ENCODE measurements around the gene LYZL2. TPM values are rescaled to one million over a fixed set of nuclear protein-coding genes. Genes with fewer than 3 reads are reported as not detected.
"Not testable (repeated sequence)": the region's sequence is repeated elsewhere in the genome, so short reads cannot be mapped to it uniquely, and the experiment has no call there.

LYZL2 gene
- total RNA-seq, 1 experiment from 2014 or later, result not detected

DNA sequence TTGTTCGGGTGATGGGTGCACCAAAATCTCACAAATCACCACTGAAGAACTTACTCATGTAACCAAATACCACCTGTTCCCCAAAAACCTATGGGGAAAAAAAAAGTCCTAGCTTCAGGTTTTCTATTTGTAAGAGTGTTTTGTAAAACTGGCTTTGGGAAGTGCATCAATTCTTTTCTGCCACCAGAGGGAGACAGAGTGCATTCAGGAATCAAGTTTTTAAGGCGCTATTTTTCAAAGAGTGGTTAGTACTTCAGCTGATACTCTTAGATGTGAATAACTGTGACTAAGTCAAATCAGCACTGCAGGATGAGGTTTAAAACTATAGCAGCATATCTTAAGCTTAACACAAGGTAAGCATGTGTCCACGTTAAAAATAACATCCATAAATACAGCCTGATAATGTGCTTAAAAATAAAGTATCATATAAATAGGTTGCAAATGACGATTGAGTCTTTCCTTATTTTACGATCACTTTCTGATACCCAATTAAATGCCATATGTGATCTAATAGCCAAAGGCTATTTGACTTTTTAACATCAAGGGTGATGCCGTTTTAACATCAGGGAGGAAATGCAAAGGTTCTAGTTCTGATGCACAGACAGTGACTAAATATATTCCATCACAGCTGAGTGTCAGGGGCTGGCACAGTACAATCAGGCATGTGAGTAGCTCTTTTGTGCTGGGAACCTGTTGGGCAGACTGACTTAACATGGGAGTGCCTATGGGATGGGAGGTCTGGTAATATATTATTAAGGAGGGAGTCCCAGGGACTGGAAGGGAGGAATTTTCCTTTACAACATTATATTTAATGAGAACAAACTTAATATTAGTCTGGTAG is 10.6 kb upstream of the LYZL2 start:
- DNase-seq (ENCODE audit: low read depth), result peak; percentile 38

DNA sequence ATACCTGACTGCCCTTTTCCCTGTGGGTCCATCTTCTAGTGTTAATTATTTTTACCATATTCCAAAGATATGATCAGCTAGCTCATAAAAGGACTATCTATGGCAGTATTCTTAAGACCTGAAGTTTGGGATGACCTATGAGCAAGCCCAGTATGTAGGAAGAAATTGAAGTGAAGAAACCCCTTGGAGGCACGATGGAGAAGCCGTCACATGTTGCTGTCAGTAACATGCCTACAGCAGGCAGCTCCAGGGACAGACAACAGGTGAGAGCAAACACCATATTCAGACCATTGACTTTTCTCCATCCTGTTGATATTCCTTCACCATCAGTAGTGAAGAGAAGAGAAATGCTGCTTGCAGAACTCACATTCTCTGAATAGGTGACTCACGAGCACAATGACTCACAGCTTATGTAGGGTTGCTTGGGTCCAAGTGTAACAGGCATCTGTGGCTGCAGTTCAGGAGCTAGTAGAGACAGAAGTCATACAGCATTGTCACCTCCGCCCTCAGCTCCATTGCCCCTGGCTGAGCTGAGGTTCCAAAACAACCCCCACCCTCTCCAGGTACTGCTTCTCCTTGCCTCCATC is 8.4 kb upstream of the LYZL2 start:
- peak; percentile 84 for DNase-seq (ENCODE audit: low read depth)

DNA sequence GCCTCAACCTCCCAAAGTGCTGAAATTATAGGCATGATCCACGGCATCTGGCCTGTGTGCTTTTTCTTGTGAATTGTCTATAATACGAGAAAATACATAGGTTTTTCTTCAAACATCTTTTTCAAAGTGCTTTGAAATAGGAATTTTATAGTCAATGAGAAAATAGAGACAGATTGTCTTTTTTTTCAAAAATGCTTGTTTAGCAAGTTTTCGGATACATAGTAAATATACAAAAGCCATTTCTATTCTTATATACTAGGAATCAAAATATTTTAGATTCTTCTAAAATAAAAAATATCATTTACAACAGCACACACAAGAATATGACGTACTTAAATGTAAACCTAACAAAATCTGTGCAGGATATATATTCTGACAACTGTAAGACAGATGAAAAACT is 1.6 kb upstream of the LYZL2 start:
- DNase-seq (ENCODE audit: low read depth), result no peak

DNA sequence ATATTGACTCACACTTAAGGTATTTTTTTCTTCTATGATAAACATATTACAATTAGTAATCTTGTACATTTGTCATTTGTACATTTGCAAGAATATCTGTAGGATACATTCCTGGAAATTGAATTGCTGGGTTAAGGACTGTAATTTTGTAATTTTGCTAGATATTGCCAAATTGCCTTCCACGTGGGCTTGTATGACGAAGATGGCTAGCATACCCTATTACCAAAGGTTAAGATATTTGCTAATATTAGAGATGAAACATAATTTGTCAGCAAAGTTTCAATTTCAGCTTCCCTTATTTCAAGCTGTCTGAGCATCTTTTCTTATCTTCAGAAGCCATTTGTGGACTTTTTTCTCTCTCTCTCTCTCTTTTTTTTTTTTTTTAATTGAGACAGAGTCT is 1.0 kb upstream of the LYZL2 start:
- no peak for DNase-seq (ENCODE audit: low read depth)

DNA sequence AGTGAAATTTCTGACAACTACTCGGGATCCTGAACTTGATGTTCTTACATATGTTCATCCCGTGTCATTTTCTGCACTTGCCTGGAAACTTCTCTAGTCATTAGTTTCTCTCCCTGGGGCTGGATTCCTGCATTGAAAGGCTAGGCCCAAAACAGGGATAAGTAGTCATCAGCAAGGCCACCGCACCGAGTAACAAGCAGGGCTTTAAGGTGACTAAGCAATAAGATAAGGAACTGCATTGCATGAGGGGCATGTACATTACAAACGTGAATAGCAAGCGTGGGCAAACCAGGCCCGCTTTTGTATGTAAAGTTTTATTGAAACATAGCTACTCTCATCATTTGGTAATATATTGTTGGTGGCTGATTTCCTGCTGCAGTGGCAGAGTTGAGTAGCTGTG is 977 bp downstream of the LYZL2 start:
- DNase-seq (ENCODE audit: low read depth), result not testable (repeated sequence)

DNA sequence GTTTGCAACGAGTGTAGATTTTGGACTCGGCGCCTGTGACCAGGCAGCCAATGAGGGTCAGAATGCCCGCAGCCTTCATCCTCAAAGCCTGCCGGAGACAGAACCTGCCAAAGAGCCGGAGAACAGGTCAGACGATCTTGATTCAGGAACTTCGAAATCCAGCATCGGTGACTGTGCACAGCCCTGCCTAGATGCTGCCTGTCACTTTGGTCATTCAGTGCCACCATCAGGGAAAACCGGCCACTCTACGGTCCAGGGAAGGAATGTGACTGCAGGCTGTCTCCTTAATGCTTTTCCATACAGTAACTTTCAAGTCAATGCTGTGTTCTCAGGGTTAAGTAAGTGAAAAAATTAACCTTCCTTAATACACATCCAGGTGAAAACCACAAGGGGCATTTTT is 2.7 kb downstream of the LYZL2 start:
- DNase-seq (ENCODE audit: low read depth), result not testable (repeated sequence)

DNA sequence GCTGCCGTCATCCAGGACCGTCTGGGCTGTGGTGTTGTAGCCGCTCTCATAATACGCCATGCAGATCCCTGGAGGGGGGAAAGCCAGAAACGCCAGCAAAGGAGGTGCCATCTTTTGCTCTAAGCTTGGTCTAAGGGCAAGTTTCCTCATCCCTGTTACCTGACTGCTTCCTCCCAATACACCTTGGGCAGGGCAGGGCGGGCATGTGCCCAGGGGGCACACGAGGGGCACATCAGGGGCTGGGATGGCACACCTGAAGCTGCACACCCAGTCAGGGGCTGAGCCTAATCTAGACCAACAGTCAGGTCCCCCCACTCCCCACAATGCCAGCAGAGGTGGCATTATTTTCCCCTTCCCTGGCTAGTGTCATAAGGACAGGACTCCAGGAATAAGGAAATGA is 3.4 kb downstream of the LYZL2 start:
- not testable (repeated sequence) for DNase-seq (ENCODE audit: low read depth)

DNA sequence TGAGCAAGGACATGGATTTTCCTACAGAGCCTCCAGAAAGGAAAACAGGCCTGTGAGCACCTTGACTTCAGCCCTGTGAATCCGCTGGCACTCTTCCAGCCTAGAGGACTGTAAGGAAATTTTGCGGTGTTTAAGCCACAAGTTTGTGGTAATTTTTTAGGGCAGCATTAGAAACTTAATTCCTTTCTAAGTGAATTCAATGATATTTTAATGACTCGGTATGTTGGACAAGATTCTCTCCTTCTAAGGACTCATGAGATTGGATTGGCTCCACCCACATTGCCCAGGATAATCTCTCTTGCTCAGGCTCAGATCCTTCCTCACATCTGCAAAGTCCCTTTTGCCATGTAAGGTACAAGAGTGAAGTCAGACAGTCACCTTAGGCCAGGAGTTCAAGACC is 4.5 kb downstream of the LYZL2 start:
- DNase-seq (ENCODE audit: low read depth), result no peak

DNA sequence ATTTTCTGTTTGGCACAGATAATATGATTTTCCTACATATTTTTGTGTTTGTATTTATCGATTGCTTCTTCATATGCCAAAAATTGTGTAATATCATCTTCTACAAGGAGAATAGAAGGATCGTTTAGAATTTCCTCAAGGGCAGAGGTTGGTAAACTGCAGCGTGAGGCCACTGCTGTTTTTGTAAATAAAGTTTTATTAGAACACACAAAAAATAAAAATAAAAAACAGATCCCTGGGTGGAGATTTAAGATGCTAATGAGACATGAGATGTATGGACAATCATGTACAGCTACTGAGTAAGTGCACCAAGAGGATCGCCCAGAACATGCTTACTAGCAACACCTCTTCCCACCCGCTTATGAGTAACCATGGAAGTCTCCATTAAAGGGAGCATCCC is 9.6 kb downstream of the LYZL2 start:
- no peak for DNase-seq (ENCODE audit: low read depth)

DNA sequence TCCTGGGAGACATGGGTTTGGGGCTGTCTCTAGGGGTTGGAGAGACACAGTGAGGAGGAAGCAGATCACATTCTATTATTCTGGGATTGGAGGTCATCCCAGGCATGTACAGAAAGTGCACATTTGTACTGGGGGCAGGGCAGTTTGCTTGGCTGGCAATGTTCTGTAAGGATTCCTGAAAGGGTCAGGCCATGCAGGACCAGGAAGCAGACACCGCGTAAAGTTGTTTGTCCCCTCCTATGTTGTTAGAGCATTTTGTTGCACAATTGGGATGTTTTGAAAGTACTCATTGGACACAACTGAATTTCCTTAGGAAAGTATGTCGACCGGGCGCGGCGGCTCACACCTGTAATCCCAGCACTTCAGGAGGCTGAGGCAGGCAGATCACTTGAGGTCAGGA is 12.5 kb downstream of the LYZL2 start:
- DNase-seq (ENCODE audit: low read depth), result no peak

DNA sequence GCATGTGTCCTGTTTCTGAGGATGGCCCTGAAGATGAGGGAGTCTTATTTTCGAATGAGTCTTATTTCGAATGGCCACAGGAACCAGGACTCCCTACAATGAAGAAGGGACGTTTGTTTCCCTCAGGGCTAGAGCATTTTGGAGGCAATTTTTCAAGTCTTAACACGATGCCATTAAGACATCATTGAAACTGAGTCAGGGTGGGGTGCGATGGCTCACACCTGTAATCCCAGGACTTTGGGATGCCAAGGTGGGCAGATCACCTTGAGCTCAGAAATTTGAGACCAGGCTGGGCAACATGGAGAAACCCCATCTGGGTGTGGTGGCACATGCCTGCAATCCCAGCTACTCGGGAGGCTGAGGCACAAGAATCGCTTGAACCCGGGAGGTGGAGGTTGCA is 18.5 kb downstream of the LYZL2 start:
- not testable (repeated sequence) for DNase-seq (ENCODE audit: low read depth)

DNA sequence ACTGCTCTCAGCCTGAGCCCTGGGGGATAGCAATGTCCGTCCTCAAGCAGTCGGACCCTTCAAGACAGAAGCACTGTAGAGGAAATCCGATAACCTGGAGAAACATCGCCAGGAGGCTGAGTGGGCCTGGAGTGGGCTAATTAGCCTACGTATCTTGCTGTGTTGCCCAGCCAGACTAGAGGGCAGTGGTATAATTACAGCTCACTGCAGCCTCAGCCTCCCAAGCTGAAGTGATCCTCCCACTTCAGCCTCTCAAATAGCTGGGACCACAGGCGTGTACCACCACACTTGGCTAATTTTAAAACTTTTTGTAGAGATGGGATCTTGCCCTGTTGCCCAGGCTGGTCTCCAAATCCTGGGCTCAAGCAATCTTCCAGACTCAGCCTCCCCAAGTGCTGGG is 21.7 kb downstream of the LYZL2 start:
- no peak for DNase-seq (ENCODE audit: low read depth)

DNA sequence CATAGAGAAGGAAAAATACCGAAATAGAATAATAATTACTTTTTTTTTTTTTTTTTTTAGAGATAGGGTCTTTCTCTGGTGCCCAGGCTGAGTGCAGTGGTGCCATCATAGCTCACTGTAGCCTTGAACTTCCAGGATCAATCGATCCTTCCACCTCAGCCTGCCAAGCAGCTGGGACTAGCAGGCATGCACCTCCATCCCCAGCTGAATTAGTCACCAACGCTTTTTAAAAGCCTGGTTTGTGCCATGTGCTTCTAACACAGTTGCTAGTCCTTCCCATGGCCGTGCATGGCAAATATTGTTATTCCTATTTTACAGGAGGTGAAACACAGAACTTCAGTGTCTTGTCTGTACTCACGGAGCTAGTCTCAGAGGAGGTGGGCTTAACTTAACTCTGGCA is 23.2 kb downstream of the LYZL2 start:
- DNase-seq (ENCODE audit: low read depth), result peak; percentile 19

DNA sequence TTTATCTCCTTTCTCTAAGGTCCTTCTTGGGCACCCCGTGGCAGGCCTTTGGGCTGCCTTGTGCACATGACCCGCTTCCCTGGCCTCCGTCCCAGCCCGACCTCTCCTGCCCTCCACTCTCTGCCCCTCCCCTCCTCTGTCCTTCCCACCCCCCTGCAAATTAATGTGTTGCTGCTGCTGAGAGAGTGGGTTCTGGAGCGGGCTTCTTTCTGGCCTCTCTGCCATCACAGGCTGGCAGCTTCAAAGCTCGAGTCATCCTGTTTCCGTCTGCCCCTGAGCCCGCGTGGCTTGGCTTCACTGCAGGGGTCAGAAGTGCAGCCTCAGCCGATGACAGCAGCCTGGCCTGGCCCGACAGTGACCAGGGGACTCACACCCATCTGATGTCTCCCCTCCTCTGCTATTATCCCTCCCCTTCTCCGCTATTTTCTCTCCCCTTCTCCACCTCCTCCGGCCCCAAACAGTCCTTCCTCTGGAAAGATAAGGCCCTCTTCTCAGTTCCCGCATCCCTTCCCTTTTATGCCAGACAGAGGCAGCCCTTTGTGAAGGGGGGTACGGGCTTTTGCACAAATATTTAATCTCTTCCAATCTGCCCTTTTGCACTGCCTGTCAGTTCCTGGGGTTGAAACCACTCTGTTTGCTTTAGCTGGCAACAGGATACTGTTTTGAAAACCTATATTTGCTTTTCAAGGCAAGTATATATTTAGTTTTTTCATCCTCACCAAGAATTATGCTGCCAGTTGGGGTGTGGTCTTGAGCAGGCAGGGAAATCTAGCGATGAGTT is 24.0 kb downstream of the LYZL2 start:
- DNase-seq (ENCODE audit: low read depth), result not testable (repeated sequence)

DNA sequence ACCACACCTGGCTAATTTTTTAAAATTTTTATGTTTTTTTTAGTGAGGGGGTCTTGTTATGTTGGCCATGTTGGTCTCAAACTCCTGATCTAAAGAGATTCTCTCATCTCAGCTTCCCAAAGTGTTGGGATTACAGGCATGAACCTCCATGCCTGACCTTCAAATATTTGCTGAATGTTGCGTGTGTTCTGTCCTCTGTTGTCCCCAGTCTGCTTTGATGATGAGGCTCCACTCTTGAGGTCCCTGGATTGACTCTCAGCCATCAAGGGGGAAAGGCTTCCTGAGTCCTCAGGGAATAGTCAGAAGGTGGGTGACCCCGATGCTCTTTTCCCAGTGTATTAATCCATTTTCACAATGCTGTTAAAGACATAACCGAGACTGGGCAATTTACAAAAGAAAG is 26.0 kb downstream of the LYZL2 start:
- no peak for DNase-seq (ENCODE audit: low read depth)

DNA sequence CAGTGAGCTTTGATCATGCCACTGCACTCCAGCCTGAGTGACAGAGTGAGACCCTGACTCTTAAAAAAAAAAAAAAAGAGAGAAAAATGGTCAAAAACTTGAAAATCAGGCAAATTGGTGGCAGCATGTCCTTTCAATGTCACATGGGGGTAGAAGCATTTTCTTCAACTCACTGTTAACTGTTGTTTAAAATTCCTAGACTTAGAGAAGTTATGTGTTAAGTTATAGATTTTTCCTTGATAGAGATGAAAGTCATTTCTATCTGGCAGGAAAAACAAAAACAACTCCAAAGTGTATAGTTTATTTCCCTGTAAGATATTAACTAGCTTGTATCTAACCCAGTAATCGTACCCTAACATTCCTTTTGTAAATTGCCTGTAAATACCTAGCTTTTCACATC is 26.8 kb downstream of the LYZL2 start:
- DNase-seq (ENCODE audit: low read depth), result no peak

DNA sequence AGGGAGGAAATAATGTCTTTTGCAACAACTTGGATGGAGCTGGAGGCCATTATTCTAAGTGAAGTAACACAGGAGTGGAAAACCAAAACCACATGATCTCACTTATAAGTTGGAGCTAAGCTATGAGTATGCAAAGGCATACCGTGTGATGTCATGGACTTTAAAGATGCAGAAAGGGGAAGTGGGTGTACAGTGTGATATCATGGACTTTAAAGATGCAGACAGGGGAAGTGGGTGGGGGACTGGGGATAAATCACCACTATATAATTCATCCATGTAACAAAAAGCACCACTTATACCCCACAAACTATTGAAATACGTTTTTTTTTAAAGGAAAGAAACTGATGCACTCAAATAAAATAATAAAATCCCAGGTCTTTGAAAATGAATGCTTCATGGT is 29.5 kb downstream of the LYZL2 start:
- DNase-seq (ENCODE audit: low read depth), result no peak

DNA sequence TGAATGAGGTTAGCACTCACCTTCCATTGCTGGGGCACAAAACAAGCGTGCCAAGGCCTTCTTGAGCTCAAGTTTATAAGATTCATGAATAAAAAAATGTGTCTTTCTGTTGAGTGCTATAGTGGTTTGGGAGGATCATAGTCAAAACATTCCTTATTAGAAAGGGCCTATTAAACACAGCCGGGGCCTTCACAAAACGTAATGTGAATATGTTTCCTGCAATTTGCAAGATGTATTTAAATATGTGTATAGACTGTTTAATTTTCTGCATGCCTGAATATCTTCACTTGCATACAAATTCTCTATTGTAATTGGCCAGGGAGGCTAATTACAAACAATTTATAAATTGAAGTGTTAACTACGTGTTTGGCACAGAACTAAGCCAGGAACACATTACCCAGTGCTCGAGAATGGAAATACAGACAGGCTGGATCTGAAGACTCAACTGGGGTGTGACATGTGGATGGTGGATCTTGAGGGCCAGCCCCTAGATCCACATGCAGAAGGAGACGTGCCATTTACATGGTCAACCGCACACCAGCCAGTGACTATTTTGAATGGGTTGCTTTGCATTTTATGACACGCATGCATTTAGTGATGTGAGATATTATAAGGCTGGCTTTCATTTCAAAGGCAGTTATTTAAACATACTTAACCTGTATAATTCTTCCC is 31.3 kb downstream of the LYZL2 start:
- no peak for DNase-seq (ENCODE audit: low read depth)

DNA sequence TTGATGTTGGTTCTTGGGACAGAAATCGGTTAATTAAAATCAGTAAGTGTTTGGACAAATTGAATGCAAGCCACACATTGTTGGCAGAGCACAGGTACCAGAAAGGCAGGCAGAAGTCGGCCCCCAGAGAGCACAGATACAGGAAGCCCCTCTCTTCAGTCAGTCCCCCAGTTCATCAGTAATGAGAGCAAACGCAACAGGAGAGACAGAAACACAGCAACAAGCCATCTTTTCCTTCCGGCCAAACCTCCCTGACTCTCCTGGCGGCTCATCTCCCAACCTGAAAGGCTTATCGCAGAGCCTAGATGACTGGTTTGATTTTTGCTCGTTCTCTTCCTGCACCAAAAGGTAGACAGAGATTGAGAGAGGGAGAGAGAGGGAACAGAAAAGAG is 32.1 kb downstream of the LYZL2 start:
- DNase-seq (ENCODE audit: low read depth), result not testable (repeated sequence)

DNA sequence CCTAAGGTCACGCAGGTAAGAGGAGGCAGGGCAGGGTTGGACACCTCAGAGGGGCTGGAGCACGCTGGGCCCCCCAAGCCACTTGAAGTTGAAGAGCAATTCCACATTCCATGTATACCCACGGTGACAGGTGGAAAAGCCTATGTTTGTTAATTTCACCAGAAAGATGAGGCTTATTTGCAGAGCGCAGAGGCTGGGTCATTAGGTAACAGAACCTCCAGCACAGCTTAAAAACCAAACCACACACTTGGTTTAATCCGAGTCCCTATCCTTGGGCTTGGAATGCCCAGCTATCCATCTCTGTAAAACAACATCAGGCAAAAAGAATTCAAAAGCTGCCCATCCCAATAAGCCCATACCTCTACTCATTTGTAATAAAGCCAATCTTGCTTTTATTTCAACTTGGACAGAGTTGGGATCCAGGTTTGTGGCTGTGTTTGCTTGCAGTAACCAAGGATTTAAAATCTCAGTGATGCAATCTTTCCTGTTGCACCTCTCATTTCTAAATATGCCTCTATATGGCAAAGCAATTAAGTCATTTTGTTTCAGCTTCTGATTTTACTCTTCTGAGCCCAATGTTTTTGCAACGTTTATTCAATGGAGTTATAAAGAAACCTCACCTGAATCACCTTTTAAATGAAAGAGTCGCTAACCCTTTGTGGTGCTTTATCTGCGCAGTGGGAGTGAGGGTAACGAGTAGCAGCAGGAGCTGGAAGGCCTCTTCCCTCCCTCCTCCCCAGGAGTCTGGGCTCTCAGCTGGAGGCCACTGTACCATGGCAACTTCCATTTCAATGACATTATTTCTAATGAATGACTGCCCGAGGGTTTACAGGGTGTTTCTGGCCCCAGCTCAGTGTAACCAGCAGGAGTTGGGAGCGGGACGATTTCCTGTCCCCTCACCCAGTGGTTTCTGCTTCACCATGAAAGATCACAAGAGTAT is 32.8 kb downstream of the LYZL2 start:
- DNase-seq (ENCODE audit: low read depth), result peak; percentile 26

DNA sequence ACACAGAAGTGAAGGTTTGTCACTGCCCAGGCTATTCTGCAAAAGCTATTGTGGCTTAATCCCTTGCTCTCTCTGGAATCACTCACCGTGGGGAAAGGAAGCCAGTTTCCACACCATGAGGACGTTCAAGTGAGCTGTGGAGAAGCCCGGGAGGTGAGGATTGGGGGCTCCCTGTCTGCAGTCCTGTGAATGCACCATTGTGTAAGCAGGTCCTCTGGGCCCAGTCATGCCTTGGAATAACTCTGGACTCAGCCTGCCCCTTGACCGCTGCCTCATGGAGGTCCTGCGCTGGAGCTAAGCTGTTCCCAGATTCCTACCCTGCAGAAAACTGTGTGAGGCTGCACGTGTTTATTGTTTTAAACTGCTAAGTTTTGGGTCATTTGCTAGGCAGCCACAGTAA is 33.5 kb downstream of the LYZL2 start:
- no peak for DNase-seq (ENCODE audit: low read depth)

Measured in Daoy (cell line).